Neuronal stem cell (in vitro differentiated cells): Measurements from ENCODE around the gene ACACA. TPM values are rescaled to one million over a fixed set of nuclear protein-coding genes. Genes with fewer than 3 reads are reported as not detected.

Source experiments
- DNase-seq: peaks from one replicate; pipeline ENCODE4 v3.0.0-alpha.2; 2013; ENCODE audit warnings: low spot score
- H2AFZ ChIP-seq: one replicate; pipeline ENCODE4 v1.6.1; 2013; ENCODE audit warnings: mild to moderate bottlenecking, low read length, inconsistent platforms
- H2AK5ac ChIP-seq: 2 replicates; pipeline ENCODE4 v1.6.1; 2013; ENCODE audit warnings: low read depth, mild to moderate bottlenecking, inconsistent platforms, low read length, moderate library complexity, mixed read lengths
- H2BK120ac ChIP-seq: 2 replicates; pipeline ENCODE4 v1.6.1; 2013; ENCODE audit warnings: low read depth, mild to moderate bottlenecking, inconsistent platforms, low read length, moderate library complexity, mixed read lengths
- H2BK12ac ChIP-seq: one replicate; pipeline ENCODE4 v1.6.1; 2013; ENCODE audit warnings: low read length, inconsistent platforms
- H2BK15ac ChIP-seq: 2 replicates; pipeline ENCODE4 v1.6.1; 2013; ENCODE audit warnings: mild to moderate bottlenecking, low read length, inconsistent platforms, mixed read lengths
- H2BK5ac ChIP-seq: one replicate; pipeline ENCODE4 v1.6.1; 2013; ENCODE audit warnings: inconsistent platforms, mild to moderate bottlenecking, low read length, moderate library complexity
- H3K14ac ChIP-seq: one replicate; pipeline ENCODE4 v1.6.1; 2013; ENCODE audit warnings: low read length, inconsistent platforms
- H3K18ac ChIP-seq: 2 replicates; pipeline ENCODE4 v1.6.1; 2013; ENCODE audit warnings: low read length, inconsistent platforms
- H3K23ac ChIP-seq: 2 replicates; pipeline ENCODE4 v1.6.1; 2013; ENCODE audit warnings: low read depth, mild to moderate bottlenecking, mixed read lengths, low read length, inconsistent platforms; ENCODE audit not compliant: poor library complexity
- H3K27ac ChIP-seq: replicated peaks from 3 replicates; pipeline ENCODE4 v1.5.1; 2013; ENCODE audit warnings: low read length, inconsistent platforms
- H3K27me3 ChIP-seq, 3 experiments: 2 replicates each; pipeline ENCODE4 v1.6.1; 2013; ENCODE audit warnings: low read length in 3 of 3, mild to moderate bottlenecking in 2 of 3, inconsistent platforms in 1 of 3, low read depth in 1 of 3, mixed read lengths in 1 of 3, moderate library complexity in 1 of 3; ENCODE audit not compliant: control insufficient read depth in 3 of 3, insufficient read depth in 3 of 3
- H3K36me3 ChIP-seq, 2 donors: replicated peaks in 1 of 2; 2 replicates each; pipeline ENCODE4 v1.6.1; 2013; ENCODE audit warnings: low read length in 2 of 2; ENCODE audit not compliant: control insufficient read depth in 2 of 2, insufficient read depth in 2 of 2
- H3K4ac ChIP-seq: 2 replicates; pipeline ENCODE4 v1.6.1; 2013; ENCODE audit warnings: inconsistent platforms, mild to moderate bottlenecking, low read length, moderate library complexity
- H3K4me1 ChIP-seq, 2 donors: 1 replicate in 1 of 2; 2 replicates in 1 of 2; pipeline ENCODE4 v1.6.1; 2013; ENCODE audit warnings: low read length in 2 of 2, low read depth in 1 of 2; ENCODE audit not compliant: control insufficient read depth in 2 of 2, insufficient read depth in 1 of 2
- H3K4me2 ChIP-seq: one replicate; pipeline ENCODE4 v1.6.1; 2013; ENCODE audit warnings: mild to moderate bottlenecking, low read length, inconsistent platforms; ENCODE audit not compliant: insufficient read depth, poor library complexity, severe bottlenecking
- H3K4me3 ChIP-seq, 2 donors: 2 replicates each; pipeline ENCODE4 v1.5.1; 2013; ENCODE audit warnings: low read length in 2 of 2, mild to moderate bottlenecking in 2 of 2, inconsistent platforms in 1 of 2, moderate library complexity in 1 of 2
- H3K79me1 ChIP-seq: one replicate; pipeline ENCODE4 v1.6.1; 2013; ENCODE audit warnings: low read depth, mild to moderate bottlenecking, inconsistent platforms, low read length, moderate library complexity
- H3K9ac ChIP-seq: one replicate; pipeline ENCODE4 v1.6.1; 2013; ENCODE audit warnings: mild to moderate bottlenecking, low read depth, low read length, inconsistent platforms; ENCODE audit not compliant: poor library complexity
- H3K9me3 ChIP-seq, 2 donors: replicated peaks in 1 of 2; 2 replicates each; pipeline versions ENCODE3 to v1.6.1; 2013; ENCODE audit warnings: low read length in 2 of 2, mild to moderate bottlenecking in 2 of 2, inconsistent platforms in 1 of 2, low read depth in 1 of 2, mixed read lengths in 1 of 2, moderate library complexity in 1 of 2; ENCODE audit not compliant: control insufficient read depth in 2 of 2, insufficient read depth in 1 of 2
- H4K8ac ChIP-seq: one replicate; pipeline ENCODE4 v1.6.1; 2013; ENCODE audit warnings: low read depth, mild to moderate bottlenecking, inconsistent platforms, low read length, moderate library complexity
- H4K91ac ChIP-seq: one replicate; pipeline ENCODE4 v1.6.1; 2013; ENCODE audit warnings: low read length, low read depth, mild to moderate bottlenecking, inconsistent platforms; ENCODE audit not compliant: poor library complexity
- WGBS, 2 donors: extraction: QIAGEN DNeasy Blood & Tissue Kit; methylation state at CpG; one replicate each; pipeline ENCODE4 v1.1.7; 2013; ENCODE audit warnings: missing lambda C conversion rate in 2 of 2, mixed read lengths in 1 of 2; ENCODE audit not compliant: insufficient read length in 2 of 2, insufficient replicate concordance in 1 of 2; ENCODE audit errors: extremely low coverage in 2 of 2; 5-methylcytosine and 5-hydroxymethylcytosine counted together
- polyA plus RNA-seq, 2 experiments: library from polyadenylated mRNA; stranded (reverse); fragments of 200-250 nt; gene quantifications; one replicate each; pipeline ENCODE4 v1.2.3, GENCODE V29; 2013

ACACA gene
- 37.1 TPM for polyA plus RNA-seq (2013, experiment 1 of 2)
- polyA plus RNA-seq (2013, experiment 2 of 2) = 34.4 TPM

DNA sequence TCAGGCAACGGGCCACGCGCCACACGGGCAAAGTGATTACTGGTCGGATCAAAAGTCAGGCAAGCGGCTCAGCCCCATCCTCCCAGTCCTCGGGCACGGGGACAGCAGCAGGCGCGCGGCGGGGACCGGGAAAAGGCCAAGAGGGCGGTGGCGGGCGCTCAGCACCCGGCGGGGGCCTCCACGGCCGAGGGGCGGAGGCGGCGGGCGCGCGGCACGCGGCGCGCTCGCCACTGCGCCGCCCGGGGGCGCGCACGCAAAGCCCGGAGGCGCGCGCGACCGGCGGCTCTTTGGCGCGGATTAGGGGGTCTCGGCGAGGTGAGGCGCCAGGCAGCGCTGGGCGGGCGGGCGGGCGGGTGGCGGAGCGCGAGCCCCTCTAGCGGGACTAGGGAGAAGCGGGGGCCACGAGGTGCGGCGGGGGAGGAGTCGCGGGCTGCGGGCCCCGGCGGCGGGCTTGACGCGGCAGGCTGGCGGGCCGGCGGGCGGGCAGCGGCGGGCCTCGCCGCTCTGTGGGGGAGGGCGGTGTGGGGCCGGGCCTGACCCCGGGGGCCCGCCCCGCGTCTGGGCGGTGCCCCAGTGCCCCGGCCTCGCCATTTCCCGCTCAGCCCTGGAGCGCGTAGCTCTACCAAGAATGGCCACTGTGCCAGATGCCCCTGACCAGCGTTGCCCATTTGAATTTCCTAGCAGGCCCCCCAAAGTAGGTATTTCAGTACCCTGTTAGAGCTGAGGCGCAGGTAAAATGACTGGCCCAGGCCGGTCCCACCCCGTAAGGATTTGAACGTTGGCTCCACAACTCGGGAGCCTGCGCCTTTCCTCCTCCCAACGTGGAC is at the start of gene ACACA, which contains the start of gene TADA2A:
ACACA (minus strand) TSS at position 202 of the 827 bp plus-strand sequence. CDS start 537 bp downstream, outside the sequence.
TADA2A (plus strand) TSS at position 252 of the 827 bp plus-strand sequence. CDS start 4,480 bp downstream, outside the sequence.
- Histone ChIP-seq H3K4me3 (peak within 1 kb of the TSS; percentile 85 to 93), H3K9ac (peak within 1 kb of the TSS; percentile 93), H3K79me1 (peaks cover 3% of the 10 kb centered on the region), H3K4ac (no peak within 1 kb of the TSS), H3K4me1 (no peaks in the 10 kb centered on the region), H4K8ac (no peak within 1 kb of the TSS), H2BK12ac (no peak within 1 kb of the TSS), H2BK120ac (peak within 1 kb of the TSS; percentile 81), H2BK15ac (peak within 1 kb of the TSS; percentile 76), H3K36me3 (peaks cover 3 to 52% of the 10 kb centered on the region in 2 donors), H3K14ac (peak within 1 kb of the TSS; percentile 92), H4K91ac (peak within 1 kb of the TSS; percentile 61), H3K18ac (peak within 1 kb of the TSS; percentile 94), H3K27me3 (no peaks in the 10 kb centered on the region), H2BK5ac (peak within 1 kb of the TSS; percentile 76), H2AFZ (peak within 1 kb of the TSS; percentile 93), H3K27ac (peak within 1 kb of the TSS; percentile 75), H3K23ac (peak within 1 kb of the TSS; percentile 82), H3K4me2 (peak within 1 kb of the TSS; percentile 87), H3K9me3 (no peaks in the 10 kb centered on the region), H2AK5ac (peak within 1 kb of the TSS; percentile 40)
- no CpG with 5 or more reads among the region's 98 CpGs for WGBS, 2 donors
- DNase-seq = peak; percentile 79

DNA sequence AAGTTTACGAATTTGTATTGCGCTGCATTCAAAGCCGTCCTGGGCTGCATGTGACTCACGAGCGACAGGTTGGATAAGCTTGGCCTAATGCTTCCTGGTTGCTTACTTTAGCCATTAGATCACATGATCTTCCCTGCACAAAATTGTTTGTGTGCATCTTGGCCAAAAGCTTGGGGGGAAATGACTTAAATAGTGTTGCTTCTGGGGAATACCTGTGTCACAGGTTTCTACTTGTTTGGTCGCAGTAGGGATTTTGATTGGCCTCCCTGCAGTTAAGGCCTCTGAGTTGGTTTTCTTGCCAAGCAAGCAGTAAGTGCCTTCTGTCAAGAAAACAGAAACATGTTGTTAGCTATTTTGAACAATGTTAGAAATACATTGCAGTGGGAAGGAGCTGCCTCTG is 43.5 kb upstream of the ACACA start:
- Histone ChIP-seq H3K4ac (no peak overlapping the region), H2AFZ (no peak overlapping the region), H2BK15ac (no peak overlapping the region), H2AK5ac (no peak overlapping the region), H2BK120ac (no peak overlapping the region), H3K27ac (no peak overlapping the region), H3K36me3 (peaks cover 0 to 81% of the 10 kb centered on the region in 2 donors), H3K23ac (no peak overlapping the region), H2BK5ac (no peak overlapping the region), H3K4me2 (no peak overlapping the region), H3K27me3 (no peaks in the 10 kb centered on the region), H3K4me3 (no peak overlapping the region), H3K9me3 (no peaks in the 10 kb centered on the region), H4K91ac (no peak overlapping the region), H3K18ac (no peak overlapping the region), H3K4me1 (peaks cover 3 to 8% of the 10 kb centered on the region in 2 donors), H3K9ac (no peak overlapping the region), H2BK12ac (no peak overlapping the region), H3K79me1 (no peaks in the 10 kb centered on the region), H4K8ac (no peak overlapping the region), H3K14ac (no peak overlapping the region)
- DNase-seq = no peak
- WGBS, 2 donors = no CpG with 5 or more reads among the region's 6 CpGs

DNA sequence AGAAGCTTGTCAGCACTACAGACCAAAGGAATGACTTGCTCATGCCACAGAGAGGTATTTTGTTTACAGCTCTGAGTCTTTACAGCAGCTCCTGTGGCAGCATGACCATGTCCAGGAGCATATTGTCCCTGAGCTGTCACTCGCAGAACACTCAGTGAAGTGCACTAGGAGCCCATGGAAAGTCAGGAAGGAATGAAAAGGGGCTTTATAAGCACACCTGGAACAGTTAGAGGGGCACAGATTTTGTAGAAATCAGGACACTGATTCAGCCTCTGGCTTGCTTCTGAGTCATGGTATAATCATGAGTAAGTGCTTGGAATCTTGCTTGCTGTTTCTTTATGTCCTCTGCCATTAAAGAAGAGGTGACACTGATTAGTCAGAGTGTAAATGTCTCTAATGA is 41.0 kb upstream of the ACACA start:
- H2AFZ ChIP-seq = no peak overlapping the region
- H3K23ac ChIP-seq = no peak overlapping the region
- no peak overlapping the region for H2BK120ac ChIP-seq
- H4K8ac ChIP-seq = no peak overlapping the region
- no peak overlapping the region for H3K27ac ChIP-seq
- no peak overlapping the region for H3K14ac ChIP-seq
- H4K91ac ChIP-seq = no peak overlapping the region
- WGBS, 2 donors = no CpG with 5 or more reads among the region's 1 CpG
- H3K4ac ChIP-seq = no peak overlapping the region
- no peaks in the 10 kb centered on the region for H3K9me3 ChIP-seq
- H2AK5ac ChIP-seq = no peak overlapping the region
- no peak for DNase-seq
- H3K27me3 ChIP-seq = no peaks in the 10 kb centered on the region
- H3K4me2 ChIP-seq = no peak overlapping the region
- H2BK5ac ChIP-seq = no peak overlapping the region
- no peak overlapping the region for H3K9ac ChIP-seq
- no peaks in the 10 kb centered on the region for H3K79me1 ChIP-seq
- H3K4me1 ChIP-seq = peaks cover 3 to 7% of the 10 kb centered on the region in 2 donors
- no peak overlapping the region for H2BK15ac ChIP-seq
- H3K36me3 ChIP-seq = peaks cover 0 to 91% of the 10 kb centered on the region in 2 donors
- no peak overlapping the region for H2BK12ac ChIP-seq
- no peak overlapping the region for H3K4me3 ChIP-seq
- H3K18ac ChIP-seq = no peak overlapping the region

DNA sequence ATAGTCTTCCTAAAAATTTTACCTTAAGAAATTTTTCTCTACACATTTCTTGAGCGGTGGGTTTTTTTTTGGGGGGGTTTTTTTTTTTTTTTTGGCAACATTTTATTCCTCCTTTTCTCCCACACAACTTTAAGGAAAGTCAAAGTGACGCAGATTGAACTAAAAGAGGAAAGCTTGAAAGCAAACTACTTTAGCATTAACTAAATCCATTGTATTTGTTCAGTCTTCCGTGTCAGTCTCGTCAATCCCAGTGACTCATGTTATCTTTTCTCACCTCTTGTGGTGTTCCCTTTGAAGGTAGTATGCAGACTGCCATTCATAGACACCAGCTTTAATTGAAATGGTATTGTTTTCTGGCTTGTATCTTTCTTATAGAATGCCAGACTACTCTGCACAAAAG is 39.4 kb upstream of the ACACA start:
- H4K91ac ChIP-seq = no peak overlapping the region
- no peak overlapping the region for H4K8ac ChIP-seq
- H3K9me3 ChIP-seq = no peaks in the 10 kb centered on the region
- H2BK15ac ChIP-seq = no peak overlapping the region
- no peak overlapping the region for H2AK5ac ChIP-seq
- no peak overlapping the region for H3K14ac ChIP-seq
- peaks cover 3 to 97% of the 10 kb centered on the region in 2 donors for H3K36me3 ChIP-seq
- peaks cover 3 to 7% of the 10 kb centered on the region in 2 donors for H3K4me1 ChIP-seq
- H2BK120ac ChIP-seq = no peak overlapping the region
- H3K4me3 ChIP-seq = no peak overlapping the region
- H3K23ac ChIP-seq = no peak overlapping the region
- WGBS, 2 donors = no CpG with 5 or more reads among the region's 4 CpGs
- H3K18ac ChIP-seq = no peak overlapping the region
- H2BK5ac ChIP-seq = no peak overlapping the region
- no peak overlapping the region for H3K4ac ChIP-seq
- H2BK12ac ChIP-seq = no peak overlapping the region
- peak; percentile 76 for DNase-seq
- no peak overlapping the region for H2AFZ ChIP-seq
- H3K4me2 ChIP-seq = no peak overlapping the region
- H3K27ac ChIP-seq = no peak overlapping the region
- no peaks in the 10 kb centered on the region for H3K79me1 ChIP-seq
- H3K9ac ChIP-seq = no peak overlapping the region
- H3K27me3 ChIP-seq = no peaks in the 10 kb centered on the region
